Keratinocyte (primary cell): ENCODE measurements around the gene PARD6G.

Source experiments
- EZH2 ChIP-seq: IDR thresholded peaks from one replicate; pipeline ENCODE4 v1.6.1; 2012; ENCODE audit warnings: inconsistent platforms, mild to moderate bottlenecking, low read length, moderate library complexity
- TF ChIP-seq, protein P1 (sequence below), 3 experiments: IDR thresholded peaks in 1 of 3; conservative IDR thresholded peaks in 1 of 3; optimal IDR thresholded peaks in 1 of 3; 2 replicates in 2 of 3; 3 replicates in 1 of 3; pipeline versions ENCODE3 to v1.5.1; 2011; ENCODE audit warnings: low read length in 3 of 3, mild to moderate bottlenecking in 3 of 3, moderate library complexity in 2 of 3, control low read depth in 1 of 3, inconsistent platforms in 1 of 3; ENCODE audit not compliant: insufficient read depth in 2 of 3; ENCODE audit errors: extremely low read depth in 1 of 3

DNA sequence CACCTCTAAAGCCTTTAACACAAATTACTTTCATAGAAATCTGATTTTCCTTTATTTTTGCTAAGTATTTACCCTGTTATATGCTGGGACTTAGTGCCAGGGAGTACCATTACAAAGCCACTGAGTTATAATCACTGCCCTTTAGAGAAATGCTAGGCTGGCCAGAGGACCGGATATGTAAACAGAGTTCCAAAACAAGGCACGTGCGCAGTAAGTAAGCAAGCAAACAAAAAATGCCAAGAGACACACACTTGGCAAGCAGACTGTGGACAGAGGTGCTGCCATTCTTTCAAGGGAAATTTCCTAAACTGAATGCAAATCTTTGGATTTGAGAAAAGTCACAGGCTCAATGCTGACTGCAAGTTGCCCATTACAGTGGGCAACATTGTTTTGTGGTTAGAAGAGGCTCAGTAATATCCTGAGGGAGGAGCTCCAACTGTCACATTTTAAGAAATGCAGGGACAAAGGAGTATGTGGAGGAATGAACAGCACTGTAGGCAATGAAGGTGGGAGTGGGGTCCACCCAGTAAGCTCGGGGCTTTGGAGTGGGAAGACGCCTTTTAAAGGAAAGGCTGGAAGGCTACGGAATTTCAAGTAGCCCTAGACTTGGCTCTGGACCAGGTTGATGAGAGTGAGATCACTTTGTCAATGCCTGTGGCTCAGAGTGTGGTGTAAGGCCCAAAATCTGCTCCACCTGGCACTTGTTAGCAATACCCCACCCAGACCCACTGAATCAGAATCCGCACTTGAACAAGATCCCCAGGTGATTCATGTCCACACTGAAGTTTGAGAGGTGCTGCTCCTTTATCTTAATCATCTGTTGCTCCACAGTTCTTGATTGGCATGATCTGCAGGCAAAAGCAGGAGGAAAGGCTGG is 2.1 kb upstream of the PARD6G start:
- TF ChIP-seq, protein P1, sequence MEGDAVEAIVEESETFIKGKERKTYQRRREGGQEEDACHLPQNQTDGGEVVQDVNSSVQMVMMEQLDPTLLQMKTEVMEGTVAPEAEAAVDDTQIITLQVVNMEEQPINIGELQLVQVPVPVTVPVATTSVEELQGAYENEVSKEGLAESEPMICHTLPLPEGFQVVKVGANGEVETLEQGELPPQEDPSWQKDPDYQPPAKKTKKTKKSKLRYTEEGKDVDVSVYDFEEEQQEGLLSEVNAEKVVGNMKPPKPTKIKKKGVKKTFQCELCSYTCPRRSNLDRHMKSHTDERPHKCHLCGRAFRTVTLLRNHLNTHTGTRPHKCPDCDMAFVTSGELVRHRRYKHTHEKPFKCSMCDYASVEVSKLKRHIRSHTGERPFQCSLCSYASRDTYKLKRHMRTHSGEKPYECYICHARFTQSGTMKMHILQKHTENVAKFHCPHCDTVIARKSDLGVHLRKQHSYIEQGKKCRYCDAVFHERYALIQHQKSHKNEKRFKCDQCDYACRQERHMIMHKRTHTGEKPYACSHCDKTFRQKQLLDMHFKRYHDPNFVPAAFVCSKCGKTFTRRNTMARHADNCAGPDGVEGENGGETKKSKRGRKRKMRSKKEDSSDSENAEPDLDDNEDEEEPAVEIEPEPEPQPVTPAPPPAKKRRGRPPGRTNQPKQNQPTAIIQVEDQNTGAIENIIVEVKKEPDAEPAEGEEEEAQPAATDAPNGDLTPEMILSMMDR (optimal IDR thresholded peaks at IDR 0.05 in 1 of 3, IDR thresholded peaks at IDR 0.05 in 1 of 3, conservative IDR thresholded peaks at IDR 0.05 in 1 of 3; ENCODE audit: extremely low read depth in 1 of 3, insufficient read depth in 2 of 3, low read length in 3 of 3): no peak
- no peak for TF ChIP-seq EZH2
